GM19395 (cell line): ENCODE results near the gene POU2AF1.

Source experiments
- ATAC-seq: cut with Tn5 transposase; IDR thresholded peaks from one replicate; pipeline ENCODE4 v1.9.1; 2021; ENCODE audit warnings: mild to moderate bottlenecking, moderate library complexity; ENCODE audit not compliant: unreplicated experiment

The POU2AF1 gene

GRCh38 chr11:111378861-111379601 lies at the start of gene POU2AF1:
POU2AF1 (minus strand) TSS chr11:111379275; CDS start chr11:111379177, 98 bp downstream.
- peak; percentile 74 for ATAC-seq

GRCh38 chr11:111428113-111428876 lies 49.2 kb upstream of the POU2AF1 start:
- no peak for ATAC-seq

GRCh38 chr11:111427471-111427912 lies 48.4 kb upstream of the POU2AF1 start:
- no peak for ATAC-seq

GRCh38 chr11:111426617-111427016 lies 47.5 kb upstream of the POU2AF1 start:
- ATAC-seq: no peak

- ATAC-seq: peak; percentile 11
Observed at GRCh38 chr11:111423250-111423615, 44.2 kb upstream of the POU2AF1 start.

GRCh38 chr11:111422494-111423249 lies 43.6 kb upstream of the POU2AF1 start:
- peak; percentile 85 for ATAC-seq

- no peak for ATAC-seq
Observed at GRCh38 chr11:111421251-111421650, 42.2 kb upstream of the POU2AF1 start.

- no peak for ATAC-seq
Observed at GRCh38 chr11:111419641-111420327, 40.7 kb upstream of the POU2AF1 start.

- ATAC-seq: no peak
Observed at GRCh38 chr11:111419181-111419580, 40.1 kb upstream of the POU2AF1 start.

GRCh38 chr11:111418436-111418787 lies 39.3 kb upstream of the POU2AF1 start:
- ATAC-seq: no peak

GRCh38 chr11:111417766-111418435 lies 38.8 kb upstream of the POU2AF1 start:
- ATAC-seq: peak; percentile 37

- peak; percentile 74 for ATAC-seq
Observed at GRCh38 chr11:111417011-111417765, 38.1 kb upstream of the POU2AF1 start.

GRCh38 chr11:111416231-111416960 lies 37.3 kb upstream of the POU2AF1 start:
- ATAC-seq: peak; percentile 2

GRCh38 chr11:111414936-111415335 lies 35.9 kb upstream of the POU2AF1 start:
- ATAC-seq: no peak

- peak; percentile 30 for ATAC-seq
Observed at GRCh38 chr11:111414267-111414931, 35.3 kb upstream of the POU2AF1 start.

- no peak for ATAC-seq
Observed at GRCh38 chr11:111413849-111414248, 34.8 kb upstream of the POU2AF1 start.

- ATAC-seq: no peak
Observed at GRCh38 chr11:111412293-111412692, 33.2 kb upstream of the POU2AF1 start.

GRCh38 chr11:111411456-111411855 lies 32.4 kb upstream of the POU2AF1 start:
- no peak for ATAC-seq
